ENCODE data around the gene ART5. TPM values are rescaled to one million over a fixed set of nuclear protein-coding genes. Genes with fewer than 3 reads are reported as not detected.

Gene ART5
- total RNA-seq, 2 experiments from 2014 or later: not detected

DNA sequence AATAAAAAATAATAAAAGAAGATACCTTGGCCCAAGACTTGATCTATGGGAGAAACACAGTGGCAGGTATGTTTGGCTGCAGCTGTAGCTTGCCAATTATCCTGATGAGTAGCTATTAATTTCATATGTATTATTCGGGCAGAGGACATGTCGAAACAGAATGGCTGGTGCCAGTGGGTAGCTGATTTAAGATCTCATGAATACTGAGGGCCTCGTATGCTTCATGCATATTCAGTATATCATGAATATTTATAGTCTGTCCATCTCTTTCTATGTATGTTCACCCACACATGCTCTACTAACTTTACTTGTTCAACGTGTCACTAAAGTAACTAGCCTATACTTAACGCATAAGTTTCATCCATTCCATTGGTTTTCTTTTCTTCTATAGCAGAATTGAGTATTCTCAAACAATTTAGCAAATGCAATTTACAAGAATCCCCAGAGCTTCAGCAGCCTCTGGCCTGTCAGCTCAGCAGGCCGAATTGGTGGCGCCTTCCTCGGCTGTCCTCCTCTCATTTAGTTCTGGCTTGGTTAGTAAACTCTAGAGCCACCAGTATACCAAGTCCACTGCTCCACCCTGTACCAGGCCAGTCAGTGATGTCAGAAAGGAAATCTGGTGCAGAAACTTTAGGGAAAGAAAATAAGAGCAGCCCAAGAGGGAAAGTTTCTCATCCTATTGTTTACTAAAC lies 17.9 kb downstream of the ART5 start:
- Mint-ChIP-seq H3K27me3 (peaks cover 2% of the 10 kb centered on the region), H3K4me3 (no peak overlapping the region), H3K4me1 (peaks cover 3% of the 10 kb centered on the region), H3K36me3 (no peaks in the 10 kb centered on the region), H3K27ac (no peak overlapping the region), H3K9me3 (no peaks in the 10 kb centered on the region)
- DNase-seq (no peak), ATAC-seq (ENCODE audit: low read depth) (no peak)
- POLR2A ChIA-PET: no interaction called here

DNA sequence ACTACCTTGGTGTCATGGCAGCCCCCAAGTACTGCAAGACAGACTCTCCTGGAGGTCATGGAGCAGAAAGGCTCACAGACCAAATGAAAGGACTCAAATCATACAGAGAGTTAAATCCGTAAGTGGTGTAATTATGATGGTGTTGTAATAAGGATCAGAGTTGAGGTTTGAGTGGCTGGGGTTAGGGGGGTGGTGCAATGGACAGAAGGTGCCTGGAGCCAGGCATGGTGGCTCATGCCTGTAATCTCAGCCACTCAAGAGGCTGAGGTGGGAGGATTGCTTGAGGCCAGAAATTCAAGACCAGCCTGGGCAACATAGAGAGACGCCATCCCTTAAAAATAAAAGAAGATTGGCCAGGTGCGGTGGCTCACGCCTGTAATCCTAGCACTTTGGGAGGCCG lies 18.7 kb downstream of the ART5 start:
- POLR2A ChIA-PET: no interaction called here
- H3K9me3 Mint-ChIP-seq: no peaks in the 10 kb centered on the region
- H3K27me3 Mint-ChIP-seq: peaks cover 2% of the 10 kb centered on the region
- DNase-seq: no peak
- ATAC-seq (ENCODE audit: low read depth): no peak
- no peaks in the 10 kb centered on the region for H3K36me3 Mint-ChIP-seq
- H3K4me1 Mint-ChIP-seq: peaks cover 3% of the 10 kb centered on the region
- no peak overlapping the region for H3K27ac Mint-ChIP-seq
- no peak overlapping the region for H3K4me3 Mint-ChIP-seq

DNA sequence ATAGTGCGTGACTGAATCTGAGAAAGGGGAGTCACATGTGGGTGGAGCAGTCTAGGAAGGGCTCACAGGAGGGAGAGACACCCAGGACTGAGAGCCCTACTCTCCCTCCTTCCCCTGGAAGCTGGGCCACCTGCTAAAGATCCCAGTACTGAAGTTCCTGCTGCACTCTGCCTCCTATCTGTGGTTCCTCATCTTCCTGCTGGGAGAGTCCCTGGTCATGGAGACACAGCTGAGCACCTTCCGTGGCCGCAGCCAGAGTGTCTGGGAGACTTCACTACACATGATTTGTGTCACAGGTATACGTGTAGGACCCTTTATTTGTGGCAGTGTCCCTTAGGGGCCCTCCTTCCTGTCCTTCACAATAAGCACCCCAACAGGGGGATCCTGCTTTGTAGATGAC lies 19.3 kb downstream of the ART5 start:
- no peaks in the 10 kb centered on the region for H3K9me3 Mint-ChIP-seq
- no peaks in the 10 kb centered on the region for H3K36me3 Mint-ChIP-seq
- H3K4me1 Mint-ChIP-seq: peaks cover 3% of the 10 kb centered on the region
- H3K4me3 Mint-ChIP-seq: no peak overlapping the region
- POLR2A ChIA-PET: no interaction called here
- H3K27me3 Mint-ChIP-seq: peaks cover 2% of the 10 kb centered on the region
- no peak for ATAC-seq (ENCODE audit: low read depth)
- no peak overlapping the region for H3K27ac Mint-ChIP-seq
- DNase-seq: no peak

DNA sequence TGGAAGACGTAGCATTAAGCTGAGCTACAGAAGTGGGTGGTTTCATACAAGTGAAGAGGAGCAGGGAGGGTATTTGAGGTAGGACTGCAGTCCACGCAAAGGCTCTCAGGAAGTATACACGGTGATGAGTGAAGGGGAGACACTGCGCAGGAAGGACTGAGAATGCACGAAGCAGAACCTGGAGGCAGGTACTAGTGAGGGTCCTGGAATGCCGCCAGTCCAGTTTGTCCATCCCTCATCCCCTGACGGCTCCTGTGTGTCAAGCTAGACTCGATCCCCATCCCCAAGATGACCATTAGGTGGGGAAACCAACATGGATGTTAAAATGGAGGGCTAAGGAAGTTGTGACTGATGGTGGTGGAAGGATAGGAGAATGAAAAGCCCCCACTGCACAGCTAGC lies 23.8 kb downstream of the ART5 start:
- Mint-ChIP-seq H3K27me3 (peaks cover 2% of the 10 kb centered on the region), H3K36me3 (no peaks in the 10 kb centered on the region), H3K27ac (no peak overlapping the region), H3K9me3 (no peaks in the 10 kb centered on the region), H3K4me1 (peaks cover 8% of the 10 kb centered on the region), H3K4me3 (no peak overlapping the region)
- no peak for ATAC-seq (ENCODE audit: low read depth)
- POLR2A ChIA-PET: no interaction called here
- no peak for DNase-seq

DNA sequence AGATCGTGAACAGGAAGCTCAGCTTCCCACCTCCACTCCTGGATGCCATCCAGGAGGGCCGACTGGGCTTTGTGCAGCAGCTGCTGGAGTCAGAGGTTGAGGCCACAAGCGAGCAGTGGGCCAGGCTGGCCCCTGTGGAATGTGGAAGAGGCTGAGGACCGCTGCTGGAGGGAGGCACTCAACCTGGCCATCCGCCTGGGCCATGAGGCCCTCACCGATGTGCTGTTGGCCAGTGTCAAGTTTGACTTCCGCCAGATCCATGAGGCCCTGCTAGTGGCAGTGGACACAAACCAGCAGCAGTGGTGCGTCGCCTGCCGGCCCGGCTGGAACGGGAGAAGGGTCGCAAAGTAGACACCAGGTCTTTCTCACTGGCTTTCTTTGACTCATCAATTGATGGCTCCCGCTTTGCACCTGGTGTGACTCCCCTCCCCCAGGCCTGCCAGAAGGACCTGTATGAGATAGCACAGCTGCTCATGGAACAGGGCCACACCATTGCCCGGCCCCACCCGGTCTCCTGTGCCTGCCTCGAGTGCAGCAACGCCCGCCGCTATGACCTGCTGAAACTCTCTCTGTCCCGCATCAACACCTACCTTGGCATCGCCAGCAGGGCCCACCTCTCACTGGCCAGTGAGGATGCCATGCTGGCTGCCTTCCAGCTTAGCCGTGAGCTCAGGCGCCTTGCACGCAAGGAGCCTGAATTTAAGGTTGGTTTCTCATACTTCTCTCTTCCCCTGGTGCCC lies 24.9 kb downstream of the ART5 start:
- peaks cover 8% of the 10 kb centered on the region for H3K4me1 Mint-ChIP-seq
- DNase-seq (no peak), ATAC-seq (ENCODE audit: low read depth) (no peak)
- H3K27ac Mint-ChIP-seq: no peak overlapping the region
- no peaks in the 10 kb centered on the region for H3K36me3 Mint-ChIP-seq
- H3K27me3 Mint-ChIP-seq: peaks cover 2% of the 10 kb centered on the region
- no peak overlapping the region for H3K4me3 Mint-ChIP-seq
- no peaks in the 10 kb centered on the region for H3K9me3 Mint-ChIP-seq
- POLR2A ChIA-PET: no interaction called here

DNA sequence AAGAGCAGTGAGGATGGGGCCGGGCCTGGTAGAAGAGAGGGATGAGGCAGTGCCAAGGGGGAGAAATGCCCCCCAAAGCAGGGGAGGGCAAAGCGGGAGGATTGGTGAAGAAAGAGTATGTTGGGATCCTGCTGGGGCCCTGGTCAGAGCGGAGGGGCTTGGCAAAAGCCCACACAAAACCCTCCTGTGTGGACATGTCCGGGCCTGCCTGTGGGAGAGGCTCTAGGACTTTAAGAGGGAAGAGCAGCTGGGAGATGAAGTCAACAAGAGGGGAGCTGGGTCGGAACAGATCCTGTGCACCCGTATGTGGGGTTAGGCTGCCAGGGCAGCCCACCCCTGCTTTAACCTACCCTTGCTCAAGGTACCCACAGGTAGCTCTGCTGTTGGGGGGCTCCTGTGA lies 25.8 kb downstream of the ART5 start:
- H3K27ac Mint-ChIP-seq: no peak overlapping the region
- POLR2A ChIA-PET: no interaction called here
- no peaks in the 10 kb centered on the region for H3K9me3 Mint-ChIP-seq
- peaks cover 8% of the 10 kb centered on the region for H3K4me1 Mint-ChIP-seq
- H3K27me3 Mint-ChIP-seq: peaks cover 2% of the 10 kb centered on the region
- H3K36me3 Mint-ChIP-seq: no peaks in the 10 kb centered on the region
- DNase-seq (no peak), ATAC-seq (ENCODE audit: low read depth) (no peak)
- H3K4me3 Mint-ChIP-seq: no peak overlapping the region

DNA sequence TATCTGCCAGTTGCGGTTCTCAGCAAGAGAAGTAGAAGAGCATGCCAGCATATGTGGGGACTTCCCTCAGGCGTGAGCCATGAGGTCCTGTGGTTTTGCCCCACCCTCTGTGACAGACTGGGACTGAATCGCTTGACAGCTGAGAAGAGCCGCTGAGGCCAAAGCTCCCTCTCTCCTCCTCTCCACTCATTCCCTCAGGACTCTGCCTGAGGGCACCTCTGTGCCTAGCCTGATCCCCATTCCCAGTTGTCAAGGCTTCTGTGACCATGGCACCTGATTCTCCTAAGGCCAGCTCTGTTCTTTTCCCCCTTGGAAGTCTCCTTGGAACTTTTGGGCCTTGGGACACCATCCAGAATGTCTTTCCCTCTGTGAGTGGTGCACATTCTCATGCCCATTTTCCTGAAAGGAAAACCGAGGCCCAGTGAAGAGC lies 27.0 kb downstream of the ART5 start:
- DNase-seq (no peak), ATAC-seq (ENCODE audit: low read depth) (peak; percentile 73)
- Mint-ChIP-seq H3K27ac (no peak overlapping the region), H3K36me3 (no peaks in the 10 kb centered on the region), H3K4me1 (peaks cover 8% of the 10 kb centered on the region), H3K4me3 (no peak overlapping the region), H3K27me3 (peaks cover under 1% of the 10 kb centered on the region), H3K9me3 (no peaks in the 10 kb centered on the region)
- POLR2A ChIA-PET: no interaction called here

DNA sequence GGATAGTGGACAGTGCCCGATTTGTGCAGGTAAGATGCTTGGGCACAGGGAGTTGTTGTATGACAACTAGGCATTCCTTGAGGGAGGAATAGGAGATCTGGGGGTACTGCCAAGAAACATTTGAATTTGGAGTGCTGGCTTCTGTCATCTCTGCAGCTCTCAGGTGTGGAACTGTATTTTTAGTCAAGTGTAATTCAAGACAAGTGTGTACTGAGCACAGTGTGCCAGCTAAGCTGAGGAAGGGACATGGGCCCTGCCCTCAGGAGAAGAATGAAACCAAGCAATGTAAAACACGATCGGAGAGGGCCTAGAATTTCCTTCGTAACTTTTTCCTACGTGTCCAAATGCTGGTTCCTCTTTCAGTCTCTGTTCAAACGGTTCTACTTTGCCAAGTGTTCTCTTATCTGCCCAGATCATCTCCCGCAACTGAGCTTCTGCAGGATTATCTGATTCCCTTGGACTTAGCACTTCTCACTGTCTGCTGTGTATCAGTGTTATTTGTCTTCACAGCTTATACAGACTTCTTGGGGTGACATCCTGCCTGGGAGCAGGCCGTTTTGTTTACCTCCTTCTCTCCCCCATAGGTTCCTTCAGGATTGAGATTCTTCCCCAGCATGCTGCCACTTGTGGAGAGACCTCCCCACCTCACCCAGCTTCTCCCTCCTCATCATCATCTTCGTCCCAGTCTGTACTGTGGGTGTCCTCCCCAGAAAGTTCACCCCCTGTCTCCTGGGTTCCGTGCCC lies 27.6 kb downstream of the ART5 start:
- no peak for ATAC-seq (ENCODE audit: low read depth)
- Mint-ChIP-seq H3K9me3 (no peaks in the 10 kb centered on the region), H3K36me3 (no peaks in the 10 kb centered on the region), H3K4me3 (no peak overlapping the region), H3K27ac (no peak overlapping the region), H3K4me1 (peaks cover 8% of the 10 kb centered on the region), H3K27me3 (no peaks in the 10 kb centered on the region)
- POLR2A ChIA-PET: no interaction called here
- DNase-seq: no peak

DNA sequence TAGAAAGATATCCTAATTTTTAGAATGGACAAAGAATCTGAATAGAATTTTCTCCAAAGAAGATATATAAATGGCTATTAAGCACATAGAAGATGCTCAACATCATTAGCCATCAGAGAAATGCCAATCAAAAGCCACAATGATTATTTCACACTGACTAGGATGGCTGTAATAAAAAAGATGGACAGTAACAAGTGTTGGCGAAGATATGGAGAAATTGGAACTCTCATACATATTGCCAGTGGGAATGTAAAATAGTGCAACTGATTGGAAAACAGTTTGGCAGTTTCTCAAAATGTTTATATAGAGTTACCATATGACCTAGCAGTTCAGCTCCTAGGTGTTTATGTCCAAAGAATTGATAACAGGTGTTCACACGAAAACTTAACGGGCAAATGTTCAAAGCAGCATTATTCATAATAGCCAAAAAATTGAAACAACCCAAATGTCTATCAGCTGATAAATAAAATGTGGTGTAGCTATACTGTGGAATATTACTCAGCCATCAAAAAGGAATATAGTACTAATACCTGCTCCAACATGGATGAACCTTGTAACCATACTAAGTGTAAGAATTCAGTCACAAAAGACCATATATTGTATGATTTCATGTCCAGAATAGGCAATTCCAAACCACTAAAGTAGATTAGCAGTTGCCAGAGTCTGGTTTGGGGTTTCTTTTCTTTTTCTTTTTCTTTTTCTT lies 29.7 kb downstream of the ART5 start:
- Mint-ChIP-seq H3K36me3 (no peaks in the 10 kb centered on the region), H3K9me3 (no peaks in the 10 kb centered on the region), H3K4me1 (peaks cover 8% of the 10 kb centered on the region), H3K4me3 (no peak overlapping the region), H3K27me3 (no peaks in the 10 kb centered on the region), H3K27ac (no peak overlapping the region)
- POLR2A ChIA-PET: no interaction called here
- DNase-seq: no peak
- no peak for ATAC-seq (ENCODE audit: low read depth)

DNA sequence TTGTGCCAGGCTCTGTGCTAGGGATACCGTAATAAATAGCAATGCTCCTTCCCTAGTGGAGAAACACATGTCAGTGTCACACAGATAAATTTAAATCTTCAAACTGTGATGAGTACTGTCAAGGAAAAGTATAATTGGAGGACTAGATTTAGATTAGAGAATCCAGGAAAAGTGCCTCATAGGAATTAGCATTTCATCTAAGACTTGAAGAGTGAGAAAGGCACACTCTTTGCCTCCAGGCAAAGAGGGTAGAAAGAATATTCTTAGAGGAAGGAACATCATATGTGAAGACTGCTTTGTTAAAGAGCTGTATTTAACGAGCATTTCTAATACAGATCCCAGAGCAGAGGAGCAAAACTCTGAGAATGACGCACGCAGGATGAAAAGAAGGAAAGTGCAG lies 30.9 kb downstream of the ART5 start:
- POLR2A ChIA-PET: no interaction called here
- Mint-ChIP-seq H3K27me3 (no peaks in the 10 kb centered on the region), H3K4me1 (peaks cover 8% of the 10 kb centered on the region), H3K9me3 (no peaks in the 10 kb centered on the region), H3K4me3 (no peak overlapping the region), H3K27ac (no peak overlapping the region), H3K36me3 (no peaks in the 10 kb centered on the region)
- DNase-seq: no peak
- no peak for ATAC-seq (ENCODE audit: low read depth)

DNA sequence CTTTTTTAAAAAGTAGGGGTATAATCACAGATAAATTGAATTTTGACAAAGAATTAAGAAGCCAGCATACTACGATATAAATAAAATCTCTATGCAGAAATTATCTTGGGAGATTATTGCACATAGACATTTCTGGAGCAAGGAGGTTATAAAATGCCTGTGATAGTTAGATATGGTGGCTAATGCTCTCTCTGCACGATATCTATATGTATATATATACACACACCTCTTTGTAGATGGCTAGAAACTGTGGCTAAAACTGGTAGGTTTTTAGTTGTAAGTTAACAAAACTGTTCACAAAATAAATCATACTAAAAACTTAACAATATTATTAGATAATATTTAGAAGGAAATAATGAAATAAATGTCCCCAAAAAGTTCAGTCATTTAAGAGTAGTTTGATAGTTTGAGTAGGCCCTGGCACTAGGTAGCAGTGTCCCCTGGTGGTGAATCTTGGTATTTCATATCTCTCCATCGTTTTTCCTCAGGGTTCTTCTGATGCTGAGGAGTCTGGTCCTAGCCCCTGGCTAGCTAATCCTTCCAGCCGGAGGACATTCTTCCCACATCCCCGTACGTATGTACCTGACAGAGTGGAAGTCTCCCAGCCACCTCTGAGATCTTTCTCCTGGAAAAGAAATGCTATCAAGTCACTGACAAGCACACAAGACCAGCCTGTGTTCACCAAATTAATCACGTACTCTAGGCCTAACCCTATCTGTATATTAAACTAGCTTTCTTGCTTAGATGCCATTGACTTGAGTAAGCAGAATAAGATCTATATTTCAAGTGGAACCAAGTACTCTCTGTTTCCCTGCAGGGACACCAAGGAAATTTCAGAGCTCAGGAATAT lies 32.2 kb downstream of the ART5 start:
- Mint-ChIP-seq H3K36me3 (no peaks in the 10 kb centered on the region), H3K4me1 (peaks cover 5% of the 10 kb centered on the region), H3K4me3 (no peak overlapping the region), H3K9me3 (no peaks in the 10 kb centered on the region), H3K27ac (no peak overlapping the region), H3K27me3 (no peaks in the 10 kb centered on the region)
- ATAC-seq (ENCODE audit: low read depth) (no peak), DNase-seq (no peak)
- POLR2A ChIA-PET: no interaction called here

DNA sequence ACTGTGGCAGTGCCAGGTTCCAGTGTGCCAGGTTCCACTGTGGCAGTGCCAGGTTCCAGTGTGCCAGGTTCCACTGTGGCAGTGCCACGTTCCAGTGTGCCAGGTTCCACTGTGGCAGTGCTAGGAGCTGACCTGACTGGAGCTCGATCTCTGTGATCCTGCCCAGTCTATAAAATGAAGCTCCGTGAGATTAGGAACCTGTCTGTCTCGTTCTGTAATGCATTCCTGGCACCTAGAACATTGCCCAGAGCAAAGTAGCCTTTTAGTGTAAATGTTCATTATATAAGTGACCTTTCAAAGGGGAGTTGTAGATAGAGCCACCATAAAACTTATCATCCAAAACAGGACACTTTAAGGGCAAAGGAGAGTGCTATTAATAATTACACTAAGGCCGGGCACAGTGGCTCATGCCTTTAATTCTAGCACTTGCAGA lies 36.0 kb downstream of the ART5 start:
- POLR2A ChIA-PET: no interaction called here
- no peak overlapping the region for H3K4me3 Mint-ChIP-seq
- H3K27ac Mint-ChIP-seq: no peak overlapping the region
- no peak for ATAC-seq (ENCODE audit: low read depth)
- DNase-seq: no peak
- no peaks in the 10 kb centered on the region for H3K4me1 Mint-ChIP-seq
- H3K9me3 Mint-ChIP-seq: no peaks in the 10 kb centered on the region
- H3K27me3 Mint-ChIP-seq: no peaks in the 10 kb centered on the region
- no peaks in the 10 kb centered on the region for H3K36me3 Mint-ChIP-seq

DNA sequence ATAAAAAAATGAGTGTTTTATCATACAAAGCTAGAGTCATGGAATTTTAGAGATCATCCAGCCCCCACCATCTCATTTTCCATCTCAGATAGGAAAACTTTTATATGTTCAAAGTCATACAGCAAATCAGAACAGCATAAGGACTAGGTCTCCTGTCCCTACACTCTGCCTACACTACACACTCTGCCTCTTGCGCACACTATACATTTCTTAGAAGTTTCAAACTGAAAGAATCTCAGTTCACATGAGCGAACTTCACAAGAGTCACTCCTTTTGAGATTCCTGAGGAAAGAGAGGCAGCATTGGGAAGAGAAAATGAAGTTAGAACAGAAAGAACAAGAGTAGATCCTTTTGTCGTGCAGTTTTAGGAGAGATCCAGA lies 36.5 kb downstream of the ART5 start:
- Mint-ChIP-seq H3K36me3 (no peaks in the 10 kb centered on the region), H3K27me3 (no peaks in the 10 kb centered on the region), H3K9me3 (no peaks in the 10 kb centered on the region), H3K27ac (no peak overlapping the region), H3K4me3 (no peak overlapping the region), H3K4me1 (no peaks in the 10 kb centered on the region)
- DNase-seq (no peak), ATAC-seq (ENCODE audit: low read depth) (no peak)
- POLR2A ChIA-PET: no interaction called here

All from activated naive CD8-positive, alpha-beta T cell treated with anti-CD3 and anti-CD28 coated beads, Interleukin-2, amount 10 ng/mL, durations not matched to agents 7 days and 5 days (primary cell).